ENCODE data around the gene MRPS15.
"Not testable (repeated sequence)": the region's sequence is repeated elsewhere in the genome, so short reads cannot be mapped to it uniquely, and the experiment has no call there.

Gene MRPS15

GRCh38 chr1:36463803-36464604 is at the start of gene MRPS15:
Gene MRPS15, minus strand, starts transcription at chr1:36464384. Its CDS starts 109 bp downstream, at chr1:36464275.
- DNase-seq (ENCODE audit: low spot score): peak; percentile 94

- no peak for DNase-seq (ENCODE audit: low spot score)
Observed at GRCh38 chr1:36512842-36513241, 48.7 kb upstream of the MRPS15 start.

- DNase-seq (ENCODE audit: low spot score): no peak
Observed at GRCh38 chr1:36511804-36512798, 47.9 kb upstream of the MRPS15 start.

DNA sequence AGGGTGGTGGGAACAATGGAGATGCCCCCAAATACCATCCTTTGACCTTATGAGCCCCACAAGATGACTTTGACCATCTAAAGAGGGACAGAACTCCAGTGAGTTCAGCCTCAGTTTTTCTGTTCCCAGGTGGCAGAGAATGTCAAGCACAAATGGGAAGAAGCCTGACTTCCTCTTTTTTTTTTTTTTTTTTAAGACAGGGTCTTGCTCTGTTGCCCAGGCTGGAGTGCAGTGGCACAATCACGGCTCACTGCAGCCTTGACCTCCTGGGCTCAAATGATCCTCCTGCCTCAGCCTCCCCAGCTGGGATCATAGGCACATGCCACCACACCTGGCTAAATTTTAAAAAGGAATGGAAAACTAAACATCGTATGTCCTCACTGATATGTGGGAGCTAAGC is 47.0 kb upstream of the MRPS15 start:
- DNase-seq (ENCODE audit: low spot score): not testable (repeated sequence)

DNA sequence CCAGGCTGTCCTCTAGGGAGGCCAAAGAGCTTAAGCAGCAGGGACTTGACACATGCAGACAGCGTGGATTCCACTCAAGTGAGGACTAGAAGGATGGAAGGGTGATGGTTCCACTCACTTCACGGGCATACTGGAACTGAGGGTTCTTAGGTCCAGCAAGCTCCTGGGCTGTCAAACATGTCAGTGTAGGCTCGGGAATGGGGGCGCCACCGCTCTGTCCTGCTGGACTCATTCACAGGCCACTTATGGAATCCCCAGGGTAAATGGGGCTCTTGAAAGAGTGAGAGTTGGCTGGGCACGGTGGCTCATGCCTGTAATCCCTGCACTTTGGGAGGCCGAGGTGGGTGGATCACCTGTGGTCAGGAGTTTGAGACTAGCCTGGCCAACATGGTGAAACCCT is 46.2 kb upstream of the MRPS15 start:
- no peak for DNase-seq (ENCODE audit: low spot score)

DNA sequence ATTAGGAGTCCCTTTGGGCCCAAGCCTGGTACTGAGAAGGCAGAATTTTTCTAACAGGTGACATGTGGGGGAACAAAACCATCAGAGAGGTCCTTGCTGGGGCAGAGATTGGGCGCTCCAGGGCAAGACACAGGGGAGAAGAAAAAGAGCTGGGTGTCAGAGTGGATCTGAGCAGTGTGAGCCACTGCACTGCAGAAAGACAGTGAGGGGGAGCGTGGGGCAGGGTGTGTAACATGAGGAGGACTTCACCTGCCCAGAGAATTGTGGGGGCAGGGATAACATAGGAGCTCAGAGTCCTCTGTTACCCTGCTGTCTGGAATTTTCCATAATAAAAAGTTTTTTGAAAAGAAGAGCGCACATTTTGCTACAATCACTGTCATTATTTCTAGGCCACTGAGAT is 44.1 kb upstream of the MRPS15 start:
- no peak for DNase-seq (ENCODE audit: low spot score)

GRCh38 chr1:36506276-36506920 is 42.2 kb upstream of the MRPS15 start:
- DNase-seq (ENCODE audit: low spot score): no peak

DNA sequence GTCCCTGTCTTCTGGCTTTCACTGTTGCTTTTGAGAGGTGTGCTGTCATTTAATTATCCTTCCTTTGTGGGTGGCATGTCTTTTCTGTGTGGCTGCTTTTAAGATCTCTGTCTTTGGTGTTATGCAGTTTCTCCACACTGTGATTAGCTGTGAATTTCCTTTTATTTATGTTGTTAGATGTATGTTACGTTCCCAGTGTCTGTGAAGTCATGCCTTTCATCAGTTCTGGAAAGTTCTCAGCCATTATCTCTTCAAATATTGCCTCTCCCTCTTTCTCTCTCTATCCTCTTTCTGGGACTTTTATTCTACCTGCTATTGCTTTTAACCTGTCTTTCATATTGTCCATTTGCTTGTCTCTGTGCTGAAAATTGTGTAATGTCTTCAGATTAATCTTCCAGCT is 39.5 kb upstream of the MRPS15 start:
- no peak for DNase-seq (ENCODE audit: low spot score)

DNA sequence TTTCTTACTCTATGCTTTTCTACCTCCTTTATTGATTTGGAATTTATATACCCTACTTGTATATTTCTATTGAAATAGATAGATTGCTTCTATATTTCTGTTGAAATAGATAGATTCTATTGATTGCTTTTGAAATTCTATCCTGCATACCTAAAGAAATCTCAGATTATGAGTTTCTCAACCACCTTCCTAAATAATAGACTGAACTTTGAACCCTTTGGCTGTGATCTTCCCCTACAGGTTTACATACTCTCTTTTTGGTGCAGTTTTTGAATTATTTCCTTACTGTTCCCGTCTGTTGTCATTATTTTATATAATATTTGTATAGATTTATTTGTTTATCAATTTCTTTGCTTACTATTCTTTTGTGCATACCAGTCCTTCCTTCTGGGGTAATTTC is 39.0 kb upstream of the MRPS15 start:
- no peak for DNase-seq (ENCODE audit: low spot score)

DNA sequence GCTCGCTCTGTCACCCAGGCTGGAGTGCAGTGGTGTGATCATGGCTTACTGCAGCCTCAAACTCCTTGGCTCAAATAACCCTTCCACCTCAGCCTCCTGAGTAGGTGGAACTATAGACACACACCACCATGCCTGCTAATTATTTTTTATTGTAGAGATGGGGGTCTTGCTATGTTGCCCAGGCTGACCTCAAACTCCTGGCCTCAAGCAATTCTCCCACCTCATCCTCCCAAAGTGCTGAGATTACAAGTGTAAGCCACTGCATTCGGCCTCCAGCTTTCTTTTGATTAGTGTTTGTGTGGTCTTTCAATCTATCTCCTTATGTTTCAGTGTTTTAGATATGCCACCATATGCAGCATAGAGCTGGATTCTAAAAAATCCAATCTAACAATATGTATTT is 38.4 kb upstream of the MRPS15 start:
- no peak for DNase-seq (ENCODE audit: low spot score)

- DNase-seq (ENCODE audit: low spot score): not testable (repeated sequence)
Observed at GRCh38 chr1:36501911-36502310, 37.7 kb upstream of the MRPS15 start.

DNA sequence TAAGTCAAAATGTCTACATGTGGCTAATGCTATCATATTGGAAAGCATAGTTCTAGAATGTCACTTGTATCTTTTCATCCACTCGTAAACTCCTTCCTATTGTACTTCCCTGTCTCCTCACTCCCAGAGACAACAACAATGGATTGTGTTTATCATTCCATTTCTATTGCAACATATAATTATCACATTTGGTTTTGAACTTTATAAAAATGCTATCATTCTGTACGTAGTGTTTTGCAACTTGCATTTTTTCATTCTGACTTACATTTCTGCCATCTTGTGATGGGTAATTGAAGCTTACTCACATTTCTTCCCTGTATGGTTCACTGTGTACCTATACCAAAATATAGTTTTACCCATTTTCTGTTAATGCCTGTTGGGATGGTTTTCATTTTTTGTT is 33.0 kb upstream of the MRPS15 start:
- no peak for DNase-seq (ENCODE audit: low spot score)

DNA sequence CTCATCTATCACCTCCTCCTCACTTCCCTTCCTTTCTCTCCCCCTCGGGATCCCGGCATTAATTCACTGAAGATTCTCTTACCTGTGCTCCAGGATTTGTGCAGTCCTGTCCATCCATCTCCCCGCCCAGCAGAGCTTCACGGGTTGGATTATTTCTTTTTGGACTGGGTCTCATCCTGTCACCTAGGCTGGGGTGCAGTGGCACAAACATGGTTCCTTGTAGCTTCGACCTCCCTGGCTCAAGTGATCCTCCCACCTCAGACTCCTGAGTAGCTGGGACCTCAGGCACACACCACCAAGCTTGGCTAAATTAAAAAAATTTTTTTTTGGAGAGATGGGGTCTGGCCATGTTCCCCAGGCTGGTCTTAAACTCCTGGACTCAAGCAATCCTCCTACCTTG is 30.8 kb upstream of the MRPS15 start:
- no peak for DNase-seq (ENCODE audit: low spot score)

DNA sequence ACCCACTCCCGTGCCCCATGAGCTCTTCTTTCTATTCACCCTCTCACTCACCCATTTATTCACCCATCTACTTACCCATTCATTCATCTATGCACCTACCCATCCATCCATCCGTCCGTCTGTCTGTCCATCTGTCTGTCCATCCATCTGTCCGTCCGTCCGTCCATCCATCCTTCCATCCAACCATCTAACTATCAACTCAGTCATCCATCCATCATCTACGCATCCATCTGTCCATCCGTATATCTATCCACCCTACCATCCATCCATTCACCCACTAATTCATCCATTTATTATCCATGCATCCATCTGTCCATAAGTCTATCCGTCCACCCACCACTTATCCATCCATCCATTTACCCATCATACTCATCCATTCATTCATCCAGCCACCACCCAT is 29.3 kb upstream of the MRPS15 start:
- no peak for DNase-seq (ENCODE audit: low spot score)

GRCh38 chr1:36492491-36492890 is 28.3 kb upstream of the MRPS15 start:
- DNase-seq (ENCODE audit: low spot score): no peak

GRCh38 chr1:36489258-36490051 is 25.3 kb upstream of the MRPS15 start:
- not testable (repeated sequence) for DNase-seq (ENCODE audit: low spot score)

DNA sequence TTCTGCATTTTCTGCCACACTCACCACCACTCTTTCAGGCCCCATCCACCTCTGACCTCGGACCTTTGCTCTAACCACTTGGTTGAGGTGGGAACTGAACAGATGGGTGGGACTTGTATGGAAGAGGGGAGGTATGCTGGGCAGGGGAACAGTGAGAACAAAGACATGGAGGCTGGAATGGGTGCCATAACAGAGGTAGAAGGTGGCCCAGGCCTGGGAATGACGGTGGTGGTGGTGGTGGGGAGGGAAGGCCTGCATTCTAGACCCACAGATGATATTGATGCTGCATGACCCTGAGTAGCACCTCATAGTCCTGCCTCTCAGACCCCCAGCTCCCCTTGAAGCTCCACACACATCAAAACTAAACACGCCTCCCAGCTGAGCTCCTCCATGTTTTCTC is 23.7 kb upstream of the MRPS15 start:
- no peak for DNase-seq (ENCODE audit: low spot score)

- DNase-seq (ENCODE audit: low spot score): not testable (repeated sequence)
Observed at GRCh38 chr1:36487336-36487725, 23.1 kb upstream of the MRPS15 start.

GRCh38 chr1:36486439-36487335 is 22.5 kb upstream of the MRPS15 start:
- no peak for DNase-seq (ENCODE audit: low spot score)

GRCh38 chr1:36486093-36486438 is 21.9 kb upstream of the MRPS15 start:
- no peak for DNase-seq (ENCODE audit: low spot score)

DNA sequence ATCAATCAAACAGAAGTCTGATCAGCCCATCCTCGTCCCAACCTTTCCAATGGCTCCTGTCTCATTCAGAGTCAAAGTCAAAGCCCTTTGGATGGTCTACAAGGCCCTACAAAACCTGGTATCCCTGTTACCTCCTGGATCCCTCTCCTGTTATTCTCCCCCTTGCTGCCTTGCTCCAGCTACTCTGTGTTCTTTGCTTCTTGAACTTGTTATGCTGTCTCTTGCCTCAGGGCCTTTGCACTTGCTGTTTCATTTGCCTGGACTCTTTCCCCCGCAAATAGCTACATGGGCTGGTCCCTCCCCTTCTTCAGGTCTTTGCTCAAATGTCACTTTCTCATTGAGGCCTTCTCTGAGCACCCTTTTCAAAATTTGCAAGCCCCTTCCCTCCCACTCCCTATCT is 19.9 kb upstream of the MRPS15 start:
- DNase-seq (ENCODE audit: low spot score): no peak
